H1 (cell line): ENCODE results near the gene TARDBP. TPM values are rescaled to one million over a fixed set of nuclear protein-coding genes. Genes with fewer than 3 reads are reported as not detected.

ENCODE experiments used
- HDAC6 ChIP-seq: IDR thresholded peaks from one replicate; pipeline ENCODE4 v1.7.1; 2012; ENCODE audit warnings: low read depth, mild to moderate bottlenecking, inconsistent platforms, low read length, moderate library complexity
- SUZ12 ChIP-seq: fragments of 200-600 bp; sonication (generic); IDR thresholded peaks from 2 replicates; pipeline ENCODE4 v1.6.1; 2012; ENCODE audit warnings: mild to moderate bottlenecking, inconsistent platforms, low read length, moderate library complexity, mixed read lengths
- polyA plus RNA-seq, 7 experiments: library from polyadenylated mRNA; depleted of rRNA in 3 of 7; stranded (reverse) in 5 of 7; unstranded in 2 of 7; fragments of >200 nt in 5 of 7; fragments of 200-250 nt in 2 of 7; gene quantifications; 1 replicate in 5 of 7; 2 replicates in 1 of 7; 4 replicates in 1 of 7; pipeline versions ENCODE4 v1.2.1 to v1.2.3, GENCODE V29; 2011 to 2013; ENCODE audit warnings: missing spikeins in 2 of 7, mixed read lengths in 2 of 7
- total RNA-seq: library from RNA; stranded (reverse); fragmentation: NEBNext Ultra II Directional; extraction: Animal tissue kit (Norgen Biotek cat#: 25700); gene quantifications from 2 replicates; pipeline ENCODE4 v1.2.1, GENCODE V29; 2021
- TF ChIP-seq, protein P1 (sequence below): fragments of 300-600 bp; sonication (generic); IDR thresholded peaks from 2 replicates; pipeline ENCODE4 v1.7.1; 2012; ENCODE audit warnings: low read length, moderate library complexity, mild to moderate bottlenecking, inconsistent platforms; ENCODE audit not compliant: insufficient replicate concordance

TARDBP gene
- total and polyA plus RNA-seq, 2 of the 8 experiments (the other 6 are each of a cell fraction or from before 2014, with no cell fraction given) = 144 to 240 TPM

DNA sequence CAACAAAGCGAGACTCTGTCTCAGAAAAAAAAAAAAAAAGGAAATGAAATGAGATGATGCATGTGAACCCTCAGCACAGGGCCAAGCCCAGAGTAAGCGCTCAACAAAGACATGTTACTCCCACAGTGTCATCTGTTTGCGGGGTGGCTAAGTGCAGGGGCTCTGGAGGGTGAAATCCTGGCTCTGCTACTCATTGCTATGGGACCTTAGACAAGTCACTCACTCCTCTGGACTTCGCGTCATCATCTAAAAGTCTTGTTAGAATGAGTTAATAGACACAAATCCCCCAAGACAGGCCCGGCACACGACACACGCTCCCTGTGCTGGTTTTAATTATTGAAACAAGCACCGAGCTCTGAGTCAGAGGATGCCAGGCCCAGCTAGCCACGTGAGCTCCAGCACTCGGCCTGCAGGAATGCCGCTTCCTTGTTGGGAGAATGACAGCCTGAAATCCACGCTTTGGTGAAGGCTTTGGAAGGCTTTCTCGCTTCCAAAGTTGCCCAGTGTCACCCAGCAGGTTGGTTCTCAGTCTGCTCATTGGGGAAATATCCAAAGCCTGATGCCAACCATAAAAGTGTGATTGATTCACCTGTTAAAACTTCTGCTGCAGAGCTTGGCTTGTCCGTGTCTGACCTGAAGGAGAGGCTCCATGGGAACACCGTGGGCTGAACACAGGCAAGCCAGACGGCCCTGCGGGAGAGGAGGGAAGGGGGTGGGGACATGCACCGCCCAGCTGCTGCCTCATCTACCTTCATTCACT lies 36.7 kb upstream of the TARDBP start (continued):
- TF ChIP-seq, protein P1, sequence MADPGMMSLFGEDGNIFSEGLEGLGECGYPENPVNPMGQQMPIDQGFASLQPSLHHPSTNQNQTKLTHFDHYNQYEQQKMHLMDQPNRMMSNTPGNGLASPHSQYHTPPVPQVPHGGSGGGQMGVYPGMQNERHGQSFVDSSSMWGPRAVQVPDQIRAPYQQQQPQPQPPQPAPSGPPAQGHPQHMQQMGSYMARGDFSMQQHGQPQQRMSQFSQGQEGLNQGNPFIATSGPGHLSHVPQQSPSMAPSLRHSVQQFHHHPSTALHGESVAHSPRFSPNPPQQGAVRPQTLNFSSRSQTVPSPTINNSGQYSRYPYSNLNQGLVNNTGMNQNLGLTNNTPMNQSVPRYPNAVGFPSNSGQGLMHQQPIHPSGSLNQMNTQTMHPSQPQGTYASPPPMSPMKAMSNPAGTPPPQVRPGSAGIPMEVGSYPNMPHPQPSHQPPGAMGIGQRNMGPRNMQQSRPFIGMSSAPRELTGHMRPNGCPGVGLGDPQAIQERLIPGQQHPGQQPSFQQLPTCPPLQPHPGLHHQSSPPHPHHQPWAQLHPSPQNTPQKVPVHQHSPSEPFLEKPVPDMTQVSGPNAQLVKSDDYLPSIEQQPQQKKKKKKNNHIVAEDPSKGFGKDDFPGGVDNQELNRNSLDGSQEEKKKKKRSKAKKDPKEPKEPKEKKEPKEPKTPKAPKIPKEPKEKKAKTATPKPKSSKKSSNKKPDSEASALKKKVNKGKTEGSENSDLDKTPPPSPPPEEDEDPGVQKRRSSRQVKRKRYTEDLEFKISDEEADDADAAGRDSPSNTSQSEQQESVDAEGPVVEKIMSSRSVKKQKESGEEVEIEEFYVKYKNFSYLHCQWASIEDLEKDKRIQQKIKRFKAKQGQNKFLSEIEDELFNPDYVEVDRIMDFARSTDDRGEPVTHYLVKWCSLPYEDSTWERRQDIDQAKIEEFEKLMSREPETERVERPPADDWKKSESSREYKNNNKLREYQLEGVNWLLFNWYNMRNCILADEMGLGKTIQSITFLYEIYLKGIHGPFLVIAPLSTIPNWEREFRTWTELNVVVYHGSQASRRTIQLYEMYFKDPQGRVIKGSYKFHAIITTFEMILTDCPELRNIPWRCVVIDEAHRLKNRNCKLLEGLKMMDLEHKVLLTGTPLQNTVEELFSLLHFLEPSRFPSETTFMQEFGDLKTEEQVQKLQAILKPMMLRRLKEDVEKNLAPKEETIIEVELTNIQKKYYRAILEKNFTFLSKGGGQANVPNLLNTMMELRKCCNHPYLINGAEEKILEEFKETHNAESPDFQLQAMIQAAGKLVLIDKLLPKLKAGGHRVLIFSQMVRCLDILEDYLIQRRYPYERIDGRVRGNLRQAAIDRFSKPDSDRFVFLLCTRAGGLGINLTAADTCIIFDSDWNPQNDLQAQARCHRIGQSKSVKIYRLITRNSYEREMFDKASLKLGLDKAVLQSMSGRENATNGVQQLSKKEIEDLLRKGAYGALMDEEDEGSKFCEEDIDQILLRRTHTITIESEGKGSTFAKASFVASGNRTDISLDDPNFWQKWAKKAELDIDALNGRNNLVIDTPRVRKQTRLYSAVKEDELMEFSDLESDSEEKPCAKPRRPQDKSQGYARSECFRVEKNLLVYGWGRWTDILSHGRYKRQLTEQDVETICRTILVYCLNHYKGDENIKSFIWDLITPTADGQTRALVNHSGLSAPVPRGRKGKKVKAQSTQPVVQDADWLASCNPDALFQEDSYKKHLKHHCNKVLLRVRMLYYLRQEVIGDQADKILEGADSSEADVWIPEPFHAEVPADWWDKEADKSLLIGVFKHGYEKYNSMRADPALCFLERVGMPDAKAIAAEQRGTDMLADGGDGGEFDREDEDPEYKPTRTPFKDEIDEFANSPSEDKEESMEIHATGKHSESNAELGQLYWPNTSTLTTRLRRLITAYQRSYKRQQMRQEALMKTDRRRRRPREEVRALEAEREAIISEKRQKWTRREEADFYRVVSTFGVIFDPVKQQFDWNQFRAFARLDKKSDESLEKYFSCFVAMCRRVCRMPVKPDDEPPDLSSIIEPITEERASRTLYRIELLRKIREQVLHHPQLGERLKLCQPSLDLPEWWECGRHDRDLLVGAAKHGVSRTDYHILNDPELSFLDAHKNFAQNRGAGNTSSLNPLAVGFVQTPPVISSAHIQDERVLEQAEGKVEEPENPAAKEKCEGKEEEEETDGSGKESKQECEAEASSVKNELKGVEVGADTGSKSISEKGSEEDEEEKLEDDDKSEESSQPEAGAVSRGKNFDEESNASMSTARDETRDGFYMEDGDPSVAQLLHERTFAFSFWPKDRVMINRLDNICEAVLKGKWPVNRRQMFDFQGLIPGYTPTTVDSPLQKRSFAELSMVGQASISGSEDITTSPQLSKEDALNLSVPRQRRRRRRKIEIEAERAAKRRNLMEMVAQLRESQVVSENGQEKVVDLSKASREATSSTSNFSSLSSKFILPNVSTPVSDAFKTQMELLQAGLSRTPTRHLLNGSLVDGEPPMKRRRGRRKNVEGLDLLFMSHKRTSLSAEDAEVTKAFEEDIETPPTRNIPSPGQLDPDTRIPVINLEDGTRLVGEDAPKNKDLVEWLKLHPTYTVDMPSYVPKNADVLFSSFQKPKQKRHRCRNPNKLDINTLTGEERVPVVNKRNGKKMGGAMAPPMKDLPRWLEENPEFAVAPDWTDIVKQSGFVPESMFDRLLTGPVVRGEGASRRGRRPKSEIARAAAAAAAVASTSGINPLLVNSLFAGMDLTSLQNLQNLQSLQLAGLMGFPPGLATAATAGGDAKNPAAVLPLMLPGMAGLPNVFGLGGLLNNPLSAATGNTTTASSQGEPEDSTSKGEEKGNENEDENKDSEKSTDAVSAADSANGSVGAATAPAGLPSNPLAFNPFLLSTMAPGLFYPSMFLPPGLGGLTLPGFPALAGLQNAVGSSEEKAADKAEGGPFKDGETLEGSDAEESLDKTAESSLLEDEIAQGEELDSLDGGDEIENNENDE = no peak
- TF ChIP-seq SUZ12 (no peak), HDAC6 (no peak)
